Activated B cell treated with CpG ODN at 0.5 μM for 24 hours (primary cell): Measurements from ENCODE around the gene LHX4. TPM values are rescaled to one million over a fixed set of nuclear protein-coding genes. Genes with fewer than 3 reads are reported as not detected.

ENCODE experiments used
- ATAC-seq: fragments of 200-7000 bp; cut with Tn5 transposase; one replicate; pipeline ENCODE4 v1.10.0; 2021; ENCODE audit warnings: low read depth, mild to moderate bottlenecking, moderate library complexity
- CTCF ChIA-PET: fragments of 350-600 bp; sonication (Branson Sonifier 250); formaldehyde crosslinking; loops from one replicate; lab custom pipeline; 2021; ENCODE audit warnings: antibody characterized with exemption; lab: Charles Lee
- POLR2A ChIA-PET: fragments of 350-600 bp; sonication (Branson Sonifier 250); formaldehyde crosslinking; loops from one replicate; lab custom pipeline; 2021; ENCODE audit warnings: antibody characterized with exemption; lab: Charles Lee
- DNase-seq: peaks from one replicate; pipeline ENCODE4 v3.0.0; 2022
- H3K27ac Mint-ChIP-seq: one replicate; pipeline ENCODE4 v1.8.0; 2020; ENCODE audit warnings: mixed read lengths
- H3K27me3 Mint-ChIP-seq: one replicate; pipeline ENCODE4 v1.8.0; 2021; ENCODE audit warnings: mixed read lengths
- H3K36me3 Mint-ChIP-seq: one replicate; pipeline ENCODE4 v1.8.0; 2021; ENCODE audit warnings: low read depth, mixed read lengths
- H3K4me1 Mint-ChIP-seq: one replicate; pipeline ENCODE4 v1.8.0; 2021; ENCODE audit warnings: mixed read lengths
- H3K4me3 Mint-ChIP-seq: one replicate; pipeline ENCODE4 v1.8.0; 2020; ENCODE audit warnings: mild to moderate bottlenecking, mixed read lengths
- H3K9me3 Mint-ChIP-seq: one replicate; pipeline ENCODE4 v1.8.0; 2020; ENCODE audit warnings: mixed read lengths
- CTCF ChIP-seq: fragments of 200-600 bp; IDR thresholded peaks from one replicate; pipeline ENCODE4 v1.8.0; 2022; ENCODE audit warnings: antibody characterized with exemption, mild to moderate bottlenecking
- intact Hi-C: fragments of 100-400 bp; cut with micrococcal nuclease; formaldehyde crosslinking; loops from one replicate; pipeline ENCODE4 v1.15.1; 2024
- total RNA-seq: library from RNA; stranded (reverse); gene quantifications from 2 replicates; pipeline ENCODE4 v1.2.3, GENCODE V29; 2022

LHX4 gene
- total RNA-seq, 1 donor from 2014 or later: not detected

DNA sequence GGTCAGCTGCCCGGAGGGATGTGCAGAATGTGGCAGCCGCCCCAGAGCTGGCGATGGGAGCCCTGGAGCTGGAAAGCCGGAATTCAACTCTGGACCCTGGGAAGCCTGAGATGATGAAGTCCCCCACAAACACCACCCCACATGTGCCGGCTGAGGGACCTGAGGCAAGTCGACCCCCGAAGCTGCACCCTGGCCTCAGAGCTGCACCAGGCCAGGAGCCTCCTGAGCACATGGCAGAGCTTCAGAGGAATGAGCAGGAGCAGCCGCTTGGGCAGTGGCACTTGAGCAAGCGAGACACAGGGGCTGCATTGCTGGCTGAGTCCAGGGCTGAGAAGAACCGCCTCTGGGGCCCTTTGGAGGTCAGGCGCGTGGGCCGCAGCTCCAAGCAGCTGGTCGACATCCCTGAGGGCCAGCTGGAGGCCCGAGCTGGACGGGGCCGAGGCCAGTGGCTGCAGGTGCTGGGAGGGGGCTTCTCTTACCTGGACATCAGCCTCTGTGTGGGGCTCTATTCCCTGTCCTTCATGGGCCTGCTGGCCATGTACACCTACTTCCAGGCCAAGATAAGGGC, 33.5 kb upstream of the LHX4 start:
- ATAC-seq: no peak
- intact Hi-C loops: no loop called here

DNA sequence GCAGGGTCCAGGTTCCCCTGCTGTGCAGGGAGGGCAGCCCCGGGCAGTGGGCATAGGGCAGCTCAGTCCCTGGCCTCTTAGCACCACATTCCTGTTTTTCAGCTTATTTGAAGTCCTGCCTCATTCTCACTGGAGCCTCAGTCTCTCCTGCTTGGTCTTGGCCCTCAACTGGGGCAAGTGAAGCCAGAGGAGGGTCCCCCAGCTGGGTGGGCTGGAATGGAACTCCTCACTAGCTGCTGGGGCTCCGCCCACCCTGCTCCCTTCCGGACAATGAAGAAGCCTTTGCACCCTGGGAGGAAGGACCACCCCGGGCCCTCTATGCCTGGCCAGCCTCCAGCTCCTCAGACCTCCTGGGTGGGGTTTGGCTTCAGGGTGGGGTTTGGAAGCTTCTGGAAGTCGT, 32.8 kb upstream of the LHX4 start:
- no peak for DNase-seq
- Mint-ChIP-seq H3K27me3 (no peaks in the 10 kb centered on the region), H3K27ac (no peak overlapping the region), H3K36me3 (peaks cover 25% of the 10 kb centered on the region), H3K4me3 (no peak overlapping the region), H3K9me3 (no peaks in the 10 kb centered on the region), H3K4me1 (no peaks in the 10 kb centered on the region)
- intact Hi-C loops: no loop called here
- no peak for TF ChIP-seq CTCF
- ChIA-PET POLR2A (interaction anchor here (0.5 kb wide), 1 partner anchor 281 kb away, joined by 3 read pairs; no protein-coding TSS in a partner anchor), CTCF (interaction anchor here (2.5 kb wide), 1 partner anchor 18 kb away, joined by 9 read pairs; no protein-coding TSS in a partner anchor)
- no peak for ATAC-seq

More for the DNA sequence above, 33.5 kb upstream of the LHX4 start:
- Mint-ChIP-seq H3K4me1 (no peaks in the 10 kb centered on the region), H3K36me3 (peaks cover 29% of the 10 kb centered on the region), H3K9me3 (no peaks in the 10 kb centered on the region), H3K27me3 (no peaks in the 10 kb centered on the region), H3K4me3 (no peak overlapping the region), H3K27ac (no peak overlapping the region)
- no peak for TF ChIP-seq CTCF
- DNase-seq: no peak
- CTCF ChIA-PET: interaction anchor here (2.5 kb wide), 1 partner anchor 17 kb away, joined by 9 read pairs; no protein-coding TSS in a partner anchor
- POLR2A ChIA-PET: interaction anchor here (0.5 kb wide), 1 partner anchor 282 kb away, joined by 3 read pairs; no protein-coding TSS in a partner anchor

- Mint-ChIP-seq H3K27me3 (no peaks in the 10 kb centered on the region), H3K4me1 (no peaks in the 10 kb centered on the region), H3K4me3 (no peak overlapping the region), H3K36me3 (peaks cover 16% of the 10 kb centered on the region), H3K9me3 (no peaks in the 10 kb centered on the region), H3K27ac (no peak overlapping the region)
- intact Hi-C loops: no loop called here
- ChIA-PET POLR2A (no interaction called here), CTCF (interaction anchor here (2.5 kb wide), 1 partner anchor 19 kb away, joined by 9 read pairs; no protein-coding TSS in a partner anchor)
- TF ChIP-seq CTCF: no peak
- ATAC-seq: no peak
- no peak for DNase-seq
Measured at GRCh38 chr1:180198196-180198595, 31.9 kb upstream of the LHX4 start.

DNA sequence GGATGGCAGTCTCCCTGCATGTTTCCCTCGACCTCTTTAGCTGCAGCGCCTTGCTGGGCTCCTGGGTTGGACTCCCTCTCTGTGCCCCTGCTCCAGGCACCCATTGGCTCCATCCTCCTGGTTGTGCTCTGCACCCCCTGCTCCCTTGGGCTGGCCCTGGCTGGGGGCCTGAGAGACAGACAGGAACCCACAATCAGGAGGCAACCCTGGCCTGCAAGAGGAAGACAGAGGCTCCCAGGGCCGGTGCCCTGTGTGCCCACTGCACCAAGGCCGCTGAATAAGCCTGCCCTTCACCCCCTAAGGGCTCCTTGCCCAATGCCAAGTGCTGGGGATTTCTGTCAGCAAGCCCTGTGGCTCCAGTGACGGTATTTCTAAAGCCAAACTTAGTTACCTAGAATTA, 31.5 kb upstream of the LHX4 start:
- Mint-ChIP-seq H3K36me3 (peaks cover 15% of the 10 kb centered on the region), H3K9me3 (no peaks in the 10 kb centered on the region), H3K27me3 (no peaks in the 10 kb centered on the region), H3K27ac (no peak overlapping the region), H3K4me3 (no peak overlapping the region), H3K4me1 (no peaks in the 10 kb centered on the region)
- ATAC-seq (no peak), DNase-seq (no peak)
- ChIA-PET CTCF (interaction anchor here (2.5 kb wide), 1 partner anchor 19 kb away, joined by 9 read pairs; no protein-coding TSS in a partner anchor), POLR2A (no interaction called here)
- intact Hi-C loops: no loop called here
- TF ChIP-seq CTCF: no peak

- Mint-ChIP-seq H3K9me3 (no peaks in the 10 kb centered on the region), H3K36me3 (peaks cover 15% of the 10 kb centered on the region), H3K27ac (no peak overlapping the region), H3K4me3 (no peak overlapping the region), H3K4me1 (no peaks in the 10 kb centered on the region), H3K27me3 (no peaks in the 10 kb centered on the region)
- intact Hi-C loops: no loop called here
- DNase-seq: no peak
- ChIA-PET CTCF (no interaction called here), POLR2A (no interaction called here)
- TF ChIP-seq CTCF: no peak
- ATAC-seq: no peak
Measured at GRCh38 chr1:180199018-180199417, 31.0 kb upstream of the LHX4 start.
